Measurements from ENCODE around the gene NTM. TPM values are rescaled to one million over a fixed set of nuclear protein-coding genes. Genes with fewer than 3 reads are reported as not detected.

The NTM gene
- total RNA-seq, 1 experiment from 2014 or later, result 0.73 TPM

DNA sequence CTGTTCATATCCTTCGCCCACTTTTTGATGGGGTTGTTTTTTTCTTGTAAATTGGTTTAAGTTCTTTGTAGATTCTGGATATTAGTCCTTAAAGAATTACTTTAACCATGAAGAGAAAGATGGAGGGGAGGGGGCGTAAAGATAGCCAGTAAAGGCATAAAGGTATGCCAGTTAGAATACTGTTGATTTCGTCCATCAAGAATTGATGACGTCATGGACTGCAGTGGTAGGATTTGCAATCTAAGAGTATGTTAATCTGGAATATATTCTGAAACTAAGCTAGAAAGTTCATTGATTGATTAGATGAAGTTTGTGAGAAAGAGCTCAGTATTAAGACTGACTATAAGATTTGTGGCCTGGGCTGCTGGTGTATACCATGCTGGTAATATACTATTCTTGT, 856.1 kb downstream of the NTM start:
- no TSS peak for BruUV-seq (replicated peaks)
- Histone ChIP-seq H3K27me3 (replicated peaks; ENCODE audit: control insufficient read depth, insufficient read depth, low read length) (no peaks in the 10 kb centered on the region), H3K9me3 (peaks cover 14% of the 10 kb centered on the region; the same call in 1 of the 2 replicates), H3K36me3 (ENCODE audit: control insufficient read depth, insufficient read depth, low read length) (no peaks in the 10 kb centered on the region), H3K4me1 (no peaks in the 10 kb centered on the region), H3K4me3 (ENCODE audit: low read depth, low read length) (no peak overlapping the region)
- Mint-ChIP-seq H3K36me3 (ENCODE audit: insufficient read depth, unreplicated experiment) (no peaks in the 10 kb centered on the region), H3K4me3 (ENCODE audit: unreplicated experiment) (no peak overlapping the region), H3K9me3 (ENCODE audit: unreplicated experiment) (peaks cover 58% of the 10 kb centered on the region), H3K27me3 (ENCODE audit: insufficient read depth, unreplicated experiment) (peaks cover 6% of the 10 kb centered on the region), H3K4me1 (ENCODE audit: low read depth, unreplicated experiment) (no peaks in the 10 kb centered on the region), H3K27ac (ENCODE audit: unreplicated experiment) (no peak overlapping the region)
- TF ChIP-seq, protein P1, sequence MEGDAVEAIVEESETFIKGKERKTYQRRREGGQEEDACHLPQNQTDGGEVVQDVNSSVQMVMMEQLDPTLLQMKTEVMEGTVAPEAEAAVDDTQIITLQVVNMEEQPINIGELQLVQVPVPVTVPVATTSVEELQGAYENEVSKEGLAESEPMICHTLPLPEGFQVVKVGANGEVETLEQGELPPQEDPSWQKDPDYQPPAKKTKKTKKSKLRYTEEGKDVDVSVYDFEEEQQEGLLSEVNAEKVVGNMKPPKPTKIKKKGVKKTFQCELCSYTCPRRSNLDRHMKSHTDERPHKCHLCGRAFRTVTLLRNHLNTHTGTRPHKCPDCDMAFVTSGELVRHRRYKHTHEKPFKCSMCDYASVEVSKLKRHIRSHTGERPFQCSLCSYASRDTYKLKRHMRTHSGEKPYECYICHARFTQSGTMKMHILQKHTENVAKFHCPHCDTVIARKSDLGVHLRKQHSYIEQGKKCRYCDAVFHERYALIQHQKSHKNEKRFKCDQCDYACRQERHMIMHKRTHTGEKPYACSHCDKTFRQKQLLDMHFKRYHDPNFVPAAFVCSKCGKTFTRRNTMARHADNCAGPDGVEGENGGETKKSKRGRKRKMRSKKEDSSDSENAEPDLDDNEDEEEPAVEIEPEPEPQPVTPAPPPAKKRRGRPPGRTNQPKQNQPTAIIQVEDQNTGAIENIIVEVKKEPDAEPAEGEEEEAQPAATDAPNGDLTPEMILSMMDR (IDR thresholded peaks at IDR 0.05; ENCODE audit: insufficient read depth in 1 of 2, low read depth in 1 of 2, low read length in 1 of 2, severe bottlenecking in 1 of 2, unreplicated experiment in 1 of 2), result no peak
- ChIA-PET POLR2A (no interaction called here), CTCF (no interaction called here)
- intact Hi-C loops (cut with micrococcal nuclease; ENCODE audit: unreplicated experiment), result no loop called here
- no peak for DNase-seq

DNA sequence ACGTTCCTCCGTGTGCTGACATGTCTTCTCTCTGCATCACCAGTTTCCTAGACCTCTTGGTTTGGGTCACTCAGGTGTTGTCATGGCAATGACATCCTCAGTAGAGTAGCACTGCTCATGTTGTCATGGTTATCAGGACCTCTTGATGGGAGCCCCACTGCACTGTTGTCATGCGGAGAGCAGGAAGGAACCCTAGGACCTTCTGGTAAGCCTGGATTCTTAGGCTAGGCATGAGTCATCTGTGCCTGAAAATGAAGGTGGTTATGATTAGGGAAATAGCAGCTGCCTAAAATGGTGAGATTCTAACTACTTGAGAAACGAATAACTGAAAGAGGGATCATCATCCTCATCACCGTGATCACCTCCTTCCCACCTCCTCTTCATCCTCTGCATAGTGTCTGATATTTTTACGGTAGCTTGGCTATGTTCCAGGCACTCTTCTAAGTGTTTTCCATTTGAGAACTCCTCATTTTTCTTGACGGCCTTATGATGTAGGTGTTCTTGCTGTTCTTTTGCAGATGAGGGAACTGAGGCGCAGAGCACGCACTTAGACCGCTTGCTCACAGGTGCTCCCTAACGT, 858.4 kb downstream of the NTM start:
- Histone ChIP-seq H3K4me1 (no peaks in the 10 kb centered on the region), H3K4me3 (ENCODE audit: low read depth, low read length) (no peak overlapping the region), H3K9me3 (peaks cover 14% of the 10 kb centered on the region; the same call in 1 of the 2 replicates), H3K27me3 (replicated peaks; ENCODE audit: control insufficient read depth, insufficient read depth, low read length) (no peaks in the 10 kb centered on the region), H3K36me3 (ENCODE audit: control insufficient read depth, insufficient read depth, low read length) (no peaks in the 10 kb centered on the region)
- Mint-ChIP-seq H3K4me3 (ENCODE audit: unreplicated experiment) (no peak overlapping the region), H3K4me1 (ENCODE audit: low read depth, unreplicated experiment) (no peaks in the 10 kb centered on the region), H3K9me3 (ENCODE audit: unreplicated experiment) (peaks cover 37% of the 10 kb centered on the region), H3K27ac (ENCODE audit: unreplicated experiment) (no peak overlapping the region), H3K36me3 (ENCODE audit: insufficient read depth, unreplicated experiment) (no peaks in the 10 kb centered on the region), H3K27me3 (ENCODE audit: insufficient read depth, unreplicated experiment) (peaks cover 12% of the 10 kb centered on the region)
- TF ChIP-seq, protein P1 (IDR thresholded peaks at IDR 0.05; ENCODE audit: insufficient read depth in 1 of 2, low read depth in 1 of 2, low read length in 1 of 2, severe bottlenecking in 1 of 2, unreplicated experiment in 1 of 2), result no peak
- no TSS peak for BruUV-seq (replicated peaks)
- POLR2A ChIA-PET, result no interaction called here
- intact Hi-C loops (cut with micrococcal nuclease; ENCODE audit: unreplicated experiment), result no loop called here
- DNase-seq, result no peak
- CTCF ChIA-PET, result no interaction called here

DNA sequence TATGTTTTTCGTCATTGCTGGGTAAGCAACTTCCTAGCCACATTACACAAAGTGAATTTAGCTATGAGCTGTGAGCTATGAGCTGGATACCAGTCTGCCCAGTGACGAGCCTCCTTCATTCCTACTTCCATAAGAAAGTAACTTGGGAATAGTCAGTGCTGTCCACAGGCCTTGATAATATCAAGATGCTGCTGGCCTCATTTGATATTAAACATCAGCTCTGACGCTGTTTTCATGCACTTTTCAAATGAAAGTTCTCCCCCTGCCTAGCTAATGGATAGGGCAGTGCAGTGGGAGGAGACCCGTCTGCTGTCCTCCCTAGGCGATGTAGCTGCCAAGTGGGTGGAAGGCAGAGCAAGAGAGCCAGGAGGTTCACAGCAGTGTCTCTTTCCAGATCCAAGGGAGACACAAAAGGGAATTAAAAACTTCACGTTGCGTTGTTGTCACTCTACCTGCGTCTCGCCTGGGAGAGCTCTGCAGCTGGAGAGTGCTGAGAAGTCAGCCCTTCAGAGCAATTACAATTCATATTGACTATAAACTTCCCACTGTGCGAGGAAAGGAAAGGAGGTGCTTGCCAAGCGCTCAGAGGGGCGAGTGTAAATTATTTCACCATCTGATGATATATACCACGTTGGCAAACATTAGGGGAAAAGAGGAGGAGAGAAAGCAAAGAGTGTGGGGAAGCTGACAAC, 861.4 kb downstream of the NTM start:
- H3K9me3 ChIP-seq, result peaks cover 4% of the 10 kb centered on the region; the same call in 1 of the 2 replicates
- ChIA-PET POLR2A (no interaction called here), CTCF (no interaction called here)
- TF ChIP-seq, protein P1 (IDR thresholded peaks at IDR 0.05; ENCODE audit: insufficient read depth in 1 of 2, low read depth in 1 of 2, low read length in 1 of 2, severe bottlenecking in 1 of 2, unreplicated experiment in 1 of 2), result no peak
- no peak for DNase-seq
- no peaks in the 10 kb centered on the region for H3K27me3 ChIP-seq (replicated peaks; ENCODE audit: control insufficient read depth, insufficient read depth, low read length)
- peaks cover 18% of the 10 kb centered on the region for H3K27me3 Mint-ChIP-seq (ENCODE audit: insufficient read depth, unreplicated experiment)
- H3K27ac Mint-ChIP-seq (ENCODE audit: unreplicated experiment), result no peak overlapping the region
- H3K9me3 Mint-ChIP-seq (ENCODE audit: unreplicated experiment), result peaks cover 18% of the 10 kb centered on the region
- no peaks in the 10 kb centered on the region for H3K36me3 ChIP-seq (ENCODE audit: control insufficient read depth, insufficient read depth, low read length)
- H3K36me3 Mint-ChIP-seq (ENCODE audit: insufficient read depth, unreplicated experiment), result no peaks in the 10 kb centered on the region
- no peaks in the 10 kb centered on the region for H3K4me1 Mint-ChIP-seq (ENCODE audit: low read depth, unreplicated experiment)
- no peak overlapping the region for H3K4me3 ChIP-seq (ENCODE audit: low read depth, low read length)
- no peaks in the 10 kb centered on the region for H3K4me1 ChIP-seq
- H3K4me3 Mint-ChIP-seq (ENCODE audit: unreplicated experiment), result no peak overlapping the region
- BruUV-seq (replicated peaks), result no TSS peak
- intact Hi-C loops (cut with micrococcal nuclease; ENCODE audit: unreplicated experiment), result no loop called here

Data from Caco-2 (cell line).